IMR-90 (cell line): ENCODE measurements around the gene PFN1. TPM values are rescaled to one million over a fixed set of nuclear protein-coding genes. Genes with fewer than 3 reads are reported as not detected.

ENCODE experiments used
- ATAC-seq: fragments of 200-7000 bp; cut with Tn5 transposase; 2 replicates; pipeline ENCODE4 v1.9.1; 2020; ENCODE audit warnings: low read depth, mild to moderate bottlenecking, moderate library complexity
- BruUV-seq: library from RNA; stranded (reverse); fragments of 400-500 nt; replicated peaks from 2 replicates; lab custom pipeline; 2021; lab: Mats Ljungman, UMichigan
- CTCF ChIA-PET: fragments of 300-600 bp; formaldehyde crosslinking; extraction: SDS; loops from one replicate; lab custom pipeline; 2021; ENCODE audit warnings: antibody characterized with exemption; lab: Yijun Ruan, JAX
- POLR2A ChIA-PET: fragments of 300-600 bp; sonication (Branson Sonifier 250); formaldehyde crosslinking; loops from one replicate; lab custom pipeline; 2022; ENCODE audit warnings: antibody characterized with exemption; ENCODE audit not compliant: unreplicated experiment; lab: Charles Lee
- DNase-seq: peaks from one replicate; pipeline ENCODE4 v3.0.0; 2013
- H2AFZ ChIP-seq: replicated peaks from 2 replicates; pipeline ENCODE3; 2013; ENCODE audit warnings: low read length, mild to moderate bottlenecking; ENCODE audit not compliant: poor library complexity
- H2AK5ac ChIP-seq: 2 replicates; pipeline ENCODE4 v1.6.1; 2013; ENCODE audit warnings: low read depth, low read length, inconsistent platforms
- H2AK9ac ChIP-seq: replicated peaks from 2 replicates; pipeline ENCODE3; 2013; ENCODE audit warnings: mild to moderate bottlenecking, low read depth, low read length, moderate library complexity; ENCODE audit not compliant: poor library complexity
- H2BK120ac ChIP-seq: 2 replicates; pipeline ENCODE4 v1.6.1; 2013; ENCODE audit warnings: low read depth, low read length, inconsistent platforms
- H2BK15ac ChIP-seq: 3 replicates; pipeline ENCODE4 v1.6.1; 2013; ENCODE audit warnings: low read depth, low read length, inconsistent platforms
- H2BK20ac ChIP-seq: 2 replicates; pipeline ENCODE4 v1.6.1; 2013; ENCODE audit warnings: low read depth, mild to moderate bottlenecking, inconsistent platforms, low read length, moderate library complexity
- H2BK5ac ChIP-seq: 2 replicates; pipeline ENCODE4 v1.6.1; 2013; ENCODE audit warnings: mild to moderate bottlenecking, low read depth, low read length, inconsistent platforms; ENCODE audit not compliant: poor library complexity, severe bottlenecking
- H3K14ac ChIP-seq: replicated peaks from 2 replicates; pipeline ENCODE4 v1.6.1; 2013; ENCODE audit warnings: low read depth, low read length, inconsistent platforms
- H3K18ac ChIP-seq: 2 replicates; pipeline ENCODE4 v1.6.1; 2013; ENCODE audit warnings: low read depth, low read length, control low read depth
- H3K23ac ChIP-seq: 2 replicates; pipeline ENCODE4 v1.6.1; 2013; ENCODE audit warnings: low read depth, low read length, inconsistent platforms
- H3K27ac ChIP-seq: 2 replicates; pipeline ENCODE4 v1.5.1; 2013; ENCODE audit warnings: mild to moderate bottlenecking, control low read depth, low read length; ENCODE audit not compliant: insufficient read depth
- H3K27me3 ChIP-seq: 2 replicates; pipeline ENCODE4 v1.6.1; 2013; ENCODE audit warnings: low read length; ENCODE audit not compliant: control insufficient read depth, insufficient read depth
- H3K36me3 ChIP-seq: 2 replicates; pipeline ENCODE4 v1.6.1; 2013; ENCODE audit warnings: low read length, mixed read lengths; ENCODE audit not compliant: control insufficient read depth, insufficient read depth
- H3K4ac ChIP-seq: 2 replicates; pipeline ENCODE4 v1.6.1; 2013; ENCODE audit warnings: low read depth, low read length, inconsistent platforms
- H3K4me1 ChIP-seq: 2 replicates; pipeline ENCODE4 v1.6.1; 2013; ENCODE audit warnings: low read length, mixed read lengths; ENCODE audit not compliant: control insufficient read depth, insufficient read depth
- H3K4me2 ChIP-seq: 2 replicates; pipeline ENCODE4 v1.6.1; 2013; ENCODE audit warnings: low read depth, mild to moderate bottlenecking, control low read depth, low read length, moderate library complexity
- H3K4me3 ChIP-seq: 2 replicates; pipeline ENCODE4 v1.5.1; 2013; ENCODE audit warnings: low read depth, mild to moderate bottlenecking, control low read depth, low read length, moderate library complexity; ENCODE audit not compliant: insufficient read depth
- H3K56ac ChIP-seq: 2 replicates; pipeline ENCODE4 v1.6.1; 2013; ENCODE audit warnings: low read length, inconsistent platforms; ENCODE audit not compliant: insufficient read depth; ENCODE audit errors: extremely low read depth
- H3K79me1 ChIP-seq, 2 experiments: 2 replicates each; pipeline ENCODE4 v1.6.1; 2013; ENCODE audit warnings: low read length in 2 of 2, inconsistent platforms in 1 of 2, low read depth in 1 of 2
- H3K9ac ChIP-seq: 2 replicates; pipeline ENCODE4 v1.6.1; 2013; ENCODE audit warnings: low read depth, low read length, control low read depth
- H3K9me1 ChIP-seq: 2 replicates; pipeline ENCODE4 v1.6.1; 2013; ENCODE audit warnings: low read length, inconsistent platforms; ENCODE audit not compliant: insufficient read depth
- H3K9me3 ChIP-seq: 2 replicates; pipeline ENCODE4 v1.6.1; 2013; ENCODE audit warnings: low read length; ENCODE audit not compliant: control insufficient read depth, insufficient read depth
- H4K20me1 ChIP-seq: 2 replicates; pipeline ENCODE4 v1.6.1; 2013; ENCODE audit warnings: low read length, inconsistent platforms; ENCODE audit not compliant: insufficient read depth
- H4K5ac ChIP-seq: 2 replicates; pipeline ENCODE4 v1.6.1; 2013; ENCODE audit warnings: mild to moderate bottlenecking, low read depth, low read length, control low read depth
- H4K8ac ChIP-seq, 2 experiments: 2 replicates each; pipeline ENCODE4 v1.6.1; 2013; ENCODE audit warnings: low read depth in 2 of 2, low read length in 2 of 2, control low read depth in 1 of 2, inconsistent platforms in 1 of 2
- H4K91ac ChIP-seq: 2 replicates; pipeline ENCODE4 v1.6.1; 2013; ENCODE audit warnings: low read depth, low read length, inconsistent platforms; ENCODE audit not compliant: insufficient read depth
- CTCF ChIP-seq: conservative IDR thresholded peaks from 2 replicates; pipeline ENCODE4 v1.5.1; 2012; ENCODE audit warnings: mild to moderate bottlenecking, low read depth, low read length, improper control_type of control experiment
- MAFK ChIP-seq: IDR thresholded peaks from 2 replicates; pipeline ENCODE4 v1.6.1; 2012; ENCODE audit warnings: low read depth, low read length, improper control_type of control experiment
- MXI1 ChIP-seq: IDR thresholded peaks from 2 replicates; pipeline ENCODE4 v1.6.1; 2012; ENCODE audit warnings: low read depth, mild to moderate bottlenecking, low read length, moderate library complexity, borderline replicate concordance
- NFE2L2 ChIP-seq: fragments of 150-350 bp; IDR thresholded peaks from 2 replicates; pipeline ENCODE4 v1.6.1; 2016; ENCODE audit warnings: low read depth, mild to moderate bottlenecking, low read length
- RFX5 ChIP-seq: IDR thresholded peaks from 2 replicates; pipeline ENCODE4 v1.8.0; 2012; ENCODE audit warnings: low read depth, mild to moderate bottlenecking, low read length, moderate library complexity
- SMC3 ChIP-seq: fragments of 150-350 bp; IDR thresholded peaks from 2 replicates; pipeline ENCODE4 v1.6.1; 2016; ENCODE audit warnings: low read depth, mild to moderate bottlenecking, antibody characterized with exemption, low read length, moderate library complexity
- WGBS, 2 experiments: methylation state at CpG; one replicate each; pipeline versions ENCODE4 v1.1.5 to v1.1.7; 2013; ENCODE audit warnings: missing lambda C conversion rate in 2 of 2; ENCODE audit not compliant: insufficient read length in 1 of 2; ENCODE audit errors: extremely low coverage in 2 of 2; 5-methylcytosine and 5-hydroxymethylcytosine counted together
- dilution Hi-C: fragments of 300-500 bp; cut with HindIII; formaldehyde crosslinking; loops from one replicate; pipeline ENCODE4 v1.14.3; 2018; ENCODE audit warnings: low sequenced_read_pairs; ENCODE audit not compliant: unreplicated experiment
- in situ Hi-C: fragments of 300-500 bp; cut with MboI; formaldehyde crosslinking; loops from 3 replicates; pipeline ENCODE4 v1.14.3; 2019; ENCODE audit warnings: low sequenced_read_pairs, inconsistent platforms, mixed read lengths
- intact Hi-C: fragments of 100-400 bp; cut with micrococcal nuclease; formaldehyde crosslinking; loops from 2 replicates; pipeline ENCODE4 v1.10.0; 2022
- microRNA-seq, 2 experiments: library from miRNA; stranded (forward) in 1 of 2; unstranded in 1 of 2; fragments of 10-50 nt in 1 of 2; fragments of <30 nt in 1 of 2; gene quantifications in 1 of 2; microRNA quantifications in 1 of 2; one replicate each; pipeline versions ENCODE3 to v1.1.0; 2013 to 2020; ENCODE audit not compliant: insufficient read depth in 1 of 2, insufficient read length in 1 of 2, unreplicated experiment in 1 of 2
- polyA plus RNA-seq, 3 experiments: library from polyadenylated mRNA; depleted of rRNA; stranded (reverse); fragments of >200 nt; gene quantifications; 2 replicates each; pipeline ENCODE4 v1.2.3, GENCODE V29; 2012; ENCODE audit warnings: low replicate concordance in 1 of 3
- small RNA-seq, 5 experiments: library from RNA; depleted of rRNA; stranded (forward); fragments of <200 nt; gene quantifications; one replicate each; pipeline ENCODE3, GENCODE V24; 2012
- total RNA-seq: library from RNA; depleted of rRNA; stranded (reverse); fragments of >200 nt; gene quantifications from 2 replicates; pipeline ENCODE4 v1.2.3, GENCODE V29; 2012; rRNA removed

PFN1 gene
- total and polyA plus RNA-seq, 2 of the 4 experiments (the other 2 are of a cell fraction): 348 to 1,671 TPM

- H2BK15ac ChIP-seq: no peak overlapping the region
- no peak overlapping the region for H2BK20ac ChIP-seq
- no peak overlapping the region for H3K27ac ChIP-seq
- DNase-seq (no peak), ATAC-seq (no peak)
- no peak overlapping the region for H2AK5ac ChIP-seq
- H2BK5ac ChIP-seq: no peak overlapping the region
- H4K5ac ChIP-seq: no peak overlapping the region
- WGBS, 2 experiments: 71% methylated on average over 24 of the region's 27 CpGs; no CpG with 5 or more reads in 1 of the 2 experiments
- no peaks in the 10 kb centered on the region for H3K27me3 ChIP-seq
- H3K56ac ChIP-seq: no peak overlapping the region
- intact Hi-C loops: no loop called here
- H3K14ac ChIP-seq: no peak overlapping the region
- no peaks in the 10 kb centered on the region for H3K4me1 ChIP-seq
- in situ Hi-C loops: no loop called here
- H3K4me2 ChIP-seq: no peak overlapping the region
- no peak overlapping the region for H4K8ac ChIP-seq
- H2AFZ ChIP-seq: no peak overlapping the region
- no peak overlapping the region for H2AK9ac ChIP-seq
- no peak overlapping the region for H3K18ac ChIP-seq
- CTCF ChIA-PET: interaction anchor here (1.5 kb wide), 1 partner anchor 106 kb away, joined by 5 read pairs; no protein-coding TSS in a partner anchor
- H3K9ac ChIP-seq: no peak overlapping the region
- no TSS peak for BruUV-seq
- TF ChIP-seq SMC3: no peak
- no peak for TF ChIP-seq NFE2L2
- TF ChIP-seq MAFK: no peak
- no peak for TF ChIP-seq RFX5
- TF ChIP-seq MXI1: no peak
- 0 out of 2 replicates have a peak, but pooled peaks have one; percentile 1 for TF ChIP-seq CTCF
- dilution Hi-C loops: no loop called here
- H3K79me1 ChIP-seq: no peaks in the 10 kb centered on the region
- H4K20me1 ChIP-seq: no peaks in the 10 kb centered on the region; the same call in 1 of the 2 replicates
- POLR2A ChIA-PET: no interaction called here
- no peaks in the 10 kb centered on the region for H3K9me3 ChIP-seq
- H3K4ac ChIP-seq: no peak overlapping the region
- H2BK120ac ChIP-seq: no peak overlapping the region
- peaks cover 55% of the 10 kb centered on the region for H3K36me3 ChIP-seq
- H3K4me3 ChIP-seq: no peak overlapping the region
- no peak overlapping the region for H4K91ac ChIP-seq
- no peak overlapping the region for H3K23ac ChIP-seq
- H3K9me1 ChIP-seq: no peaks in the 10 kb centered on the region
Observed at GRCh38 chr17:4895657-4896331, 52.5 kb downstream of the PFN1 start.

Small RNAs within 50 kb of the gene (microRNA-seq; reads per million reads assigned to microRNA genes)
- gene MIR6864: 0 reads per million in 2 experiments
- gene MIR6865: 0 to 0.37 reads per million in 2 experiments

Small RNAs within 50 kb of the gene (small RNA-seq; reads per million reads assigned to genes)
- gene MIR6864 (0 reads per million in 5 experiments), gene MIR6865 (0 to 0.46 (median 0) reads per million in 5 experiments)

Other genes with a start within 250 kb of the PFN1 start
- gene PELP1, start 244.4 kb downstream of the PFN1 start, total RNA-seq: 6.3 and 9.2 TPM in 2 replicates
- gene PELP1, start 244.4 kb downstream of the PFN1 start, polyA plus RNA-seq (2012; rRNA removed): 20.8 and 24.0 TPM in 2 replicates
- 3.9 and 6.1 TPM in 2 replicates for gene ARRB2, start 237.9 kb downstream of the PFN1 start, total RNA-seq
- gene ARRB2, start 237.9 kb downstream of the PFN1 start, polyA plus RNA-seq (2012; rRNA removed): 10.6 and 12.5 TPM in 2 replicates
- 9.9 and 10.3 TPM in 2 replicates for gene MED11, start 217.1 kb downstream of the PFN1 start, total RNA-seq
- gene MED11, start 217.1 kb downstream of the PFN1 start, polyA plus RNA-seq (2012; rRNA removed): 23.3 and 24.1 TPM in 2 replicates
- under 0.01 TPM in 1 of 2 replicates, not detected in the other for gene ZMYND15, start 208.7 kb downstream of the PFN1 start, total RNA-seq
- 0.07 and 0.14 TPM in 2 replicates for gene ZMYND15, start 208.7 kb downstream of the PFN1 start, polyA plus RNA-seq (2012; rRNA removed)
- gene CXCL16, start 208.6 kb downstream of the PFN1 start, total RNA-seq: 0.28 and 0.36 TPM in 2 replicates
- gene CXCL16, start 208.6 kb downstream of the PFN1 start, polyA plus RNA-seq (2012; rRNA removed): 1.2 and 1.6 TPM in 2 replicates
- not detected in 2 replicates for gene TM4SF5, start 176.6 kb downstream of the PFN1 start, total RNA-seq
- gene TM4SF5, start 176.6 kb downstream of the PFN1 start, polyA plus RNA-seq (2012; rRNA removed): not detected in 2 replicates
- not detected in 2 replicates for gene VMO1, start 162.2 kb downstream of the PFN1 start, total RNA-seq
- gene VMO1, start 162.2 kb downstream of the PFN1 start, polyA plus RNA-seq (2012; rRNA removed): 0.14 TPM in 1 of 2 replicates, not detected in the other
- gene GLTPD2, start 159.6 kb downstream of the PFN1 start, total RNA-seq: not detected in 2 replicates
- not detected in 2 replicates for gene GLTPD2, start 159.6 kb downstream of the PFN1 start, polyA plus RNA-seq (2012; rRNA removed)
- gene PSMB6, start 152.4 kb downstream of the PFN1 start, total RNA-seq: 217 and 244 TPM in 2 replicates
- gene PSMB6, start 152.4 kb downstream of the PFN1 start, polyA plus RNA-seq (2012; rRNA removed): 254 and 291 TPM in 2 replicates
- 9.4 and 12.5 TPM in 2 replicates for gene PLD2, start 141.4 kb downstream of the PFN1 start, total RNA-seq
- 28.0 and 28.8 TPM in 2 replicates for gene PLD2, start 141.4 kb downstream of the PFN1 start, polyA plus RNA-seq (2012; rRNA removed)
- gene MINK1, start 115.2 kb downstream of the PFN1 start, total RNA-seq: 12.2 and 12.8 TPM in 2 replicates
- gene MINK1, start 115.2 kb downstream of the PFN1 start, polyA plus RNA-seq (2012; rRNA removed): 40.9 and 41.3 TPM in 2 replicates
- 0.54 and 0.56 TPM in 2 replicates for gene C17orf107, start 49.0 kb downstream of the PFN1 start, total RNA-seq
- 0.82 and 1.3 TPM in 2 replicates for gene C17orf107, start 49.0 kb downstream of the PFN1 start, polyA plus RNA-seq (2012; rRNA removed)
- gene CHRNE, start 45.4 kb downstream of the PFN1 start, total RNA-seq: under 0.01 TPM in 2 replicates
- 0.21 and 0.24 TPM in 2 replicates for gene CHRNE, start 45.4 kb downstream of the PFN1 start, polyA plus RNA-seq (2012; rRNA removed)
- not detected in 2 replicates for gene GP1BA, start 16.3 kb downstream of the PFN1 start, total RNA-seq
- not detected in 2 replicates for gene GP1BA, start 16.3 kb downstream of the PFN1 start, polyA plus RNA-seq (2012; rRNA removed)
- gene SLC25A11, start 8.5 kb downstream of the PFN1 start, total RNA-seq: 30.8 and 35.0 TPM in 2 replicates
- gene SLC25A11, start 8.5 kb downstream of the PFN1 start, polyA plus RNA-seq (2012; rRNA removed): 62.2 and 68.2 TPM in 2 replicates
- gene RNF167, start 8.3 kb downstream of the PFN1 start, total RNA-seq: 13.1 and 13.3 TPM in 2 replicates
- gene RNF167, start 8.3 kb downstream of the PFN1 start, polyA plus RNA-seq (2012; rRNA removed): 79.5 and 83.6 TPM in 2 replicates
- gene ENO3, start 2.6 kb upstream of the PFN1 start, total RNA-seq: 1.4 TPM in 2 replicates
- 4.2 and 5.1 TPM in 2 replicates for gene ENO3, start 2.6 kb upstream of the PFN1 start, polyA plus RNA-seq (2012; rRNA removed)
- gene SPAG7, start 19.3 kb upstream of the PFN1 start, total RNA-seq: 50.2 and 52.2 TPM in 2 replicates
- 108 and 115 TPM in 2 replicates for gene SPAG7, start 19.3 kb upstream of the PFN1 start, polyA plus RNA-seq (2012; rRNA removed)
- gene CAMTA2, start 39.1 kb upstream of the PFN1 start, total RNA-seq: 1.4 TPM in 2 replicates
- 54.7 and 59.7 TPM in 2 replicates for gene CAMTA2, start 39.1 kb upstream of the PFN1 start, polyA plus RNA-seq (2012; rRNA removed)
- under 0.01 and 0.18 TPM in 2 replicates for gene INCA1, start 49.0 kb upstream of the PFN1 start, total RNA-seq
- gene INCA1, start 49.0 kb upstream of the PFN1 start, polyA plus RNA-seq (2012; rRNA removed): 0.51 and 0.92 TPM in 2 replicates
- 27.4 and 28.6 TPM in 2 replicates for gene KIF1C, start 49.4 kb upstream of the PFN1 start, total RNA-seq
- gene KIF1C, start 49.4 kb upstream of the PFN1 start, polyA plus RNA-seq (2012; rRNA removed): 28.7 and 31.6 TPM in 2 replicates
- not detected in 2 replicates for gene SLC52A1, start 86.9 kb upstream of the PFN1 start, total RNA-seq
- gene SLC52A1, start 86.9 kb upstream of the PFN1 start, polyA plus RNA-seq (2012; rRNA removed): not detected in 2 replicates
- 0.54 and 0.83 TPM in 2 replicates for gene ZFP3, start 129.9 kb upstream of the PFN1 start, total RNA-seq
- 0.60 and 0.75 TPM in 2 replicates for gene ZFP3, start 129.9 kb upstream of the PFN1 start, polyA plus RNA-seq (2012; rRNA removed)
- 6.4 and 6.5 TPM in 2 replicates for gene ZNF232, start 163.3 kb upstream of the PFN1 start, total RNA-seq
- 3.2 and 4.0 TPM in 2 replicates for gene ZNF232, start 163.3 kb upstream of the PFN1 start, polyA plus RNA-seq (2012; rRNA removed)
- gene USP6, start 167.5 kb upstream of the PFN1 start, total RNA-seq: not detected in 2 replicates
- 0.01 and 0.02 TPM in 2 replicates for gene USP6, start 167.5 kb upstream of the PFN1 start, polyA plus RNA-seq (2012; rRNA removed)
- gene ZNF594, start 243.3 kb upstream of the PFN1 start, total RNA-seq: 7.2 and 8.1 TPM in 2 replicates
- 2.0 and 2.5 TPM in 2 replicates for gene ZNF594, start 243.3 kb upstream of the PFN1 start, polyA plus RNA-seq (2012; rRNA removed)